OCI-LY1 (cell line): ENCODE results near the gene RTF2.

Source experiments
- H2AFZ ChIP-seq: fragments of 200-600 bp; sonication (generic), shearing (Covaris generic); 2 replicates; pipeline ENCODE4 v1.6.0; 2014; ENCODE audit warnings: antibody characterized with exemption, mild to moderate bottlenecking, low read length
- H3F3A ChIP-seq: fragments of 200-600 bp; sonication (generic), shearing (Covaris generic); 2 replicates; pipeline ENCODE4 v1.6.0; 2014; ENCODE audit warnings: mild to moderate bottlenecking, antibody characterized with exemption, low read length, moderate library complexity; ENCODE audit not compliant: insufficient read depth
- H3K27ac ChIP-seq: fragments of 200-600 bp; sonication (generic); 2 replicates; pipeline ENCODE4 v1.5.1; 2014; ENCODE audit warnings: low read length, mixed run types, mild to moderate bottlenecking, low read depth; ENCODE audit not compliant: poor library complexity, severe bottlenecking
- H3K27me3 ChIP-seq: fragments of 200-600 bp; sonication (generic); 2 replicates; pipeline ENCODE4 v1.6.0; 2014; ENCODE audit warnings: antibody characterized with exemption, mild to moderate bottlenecking, low read length, moderate library complexity; ENCODE audit not compliant: insufficient read depth
- H3K36me3 ChIP-seq: fragments of 200-600 bp; sonication (generic); 2 replicates; pipeline ENCODE4 v1.6.1; 2014; ENCODE audit warnings: mild to moderate bottlenecking, antibody characterized with exemption, low read length, moderate library complexity, mixed read lengths; ENCODE audit not compliant: insufficient read depth
- H3K4me1 ChIP-seq: fragments of 200-600 bp; sonication (generic); 2 replicates; pipeline ENCODE4 v1.5.1; 2014; ENCODE audit warnings: mild to moderate bottlenecking, low read length, moderate library complexity; ENCODE audit not compliant: insufficient read depth, severe bottlenecking
- H3K4me2 ChIP-seq: fragments of 200-600 bp; sonication (generic), shearing (Covaris generic); 2 replicates; pipeline ENCODE4 v1.6.1; 2014; ENCODE audit warnings: low read length
- H3K4me3 ChIP-seq: fragments of 200-600 bp; sonication (generic); 2 replicates; pipeline ENCODE4 v1.5.1; 2014; ENCODE audit warnings: low read length, low read depth, mild to moderate bottlenecking, mixed read lengths; ENCODE audit not compliant: poor library complexity, severe bottlenecking
- H3K79me2 ChIP-seq: fragments of 200-600 bp; shearing (Covaris generic); 2 replicates; pipeline ENCODE4 v1.6.1; 2016; ENCODE audit warnings: mixed run types, low read length, mixed read lengths; ENCODE audit not compliant: insufficient read depth
- H3K9ac ChIP-seq: fragments of 200-600 bp; sonication (generic), shearing (Covaris generic); 2 replicates; pipeline ENCODE4 v1.6.1; 2014; ENCODE audit warnings: mild to moderate bottlenecking, low read length, mixed read lengths
- H3K9me2 ChIP-seq: fragments of 200-600 bp; sonication (generic), shearing (Covaris generic); 2 replicates; pipeline ENCODE4 v1.6.1; 2014; ENCODE audit warnings: low read depth, mild to moderate bottlenecking, low read length, mixed read lengths
- H3K9me3 ChIP-seq: fragments of 200-600 bp; shearing (Covaris generic); 2 replicates; pipeline ENCODE4 v1.6.1; 2014; ENCODE audit warnings: low read length, mixed read lengths
- H4K20me1 ChIP-seq: fragments of 200-600 bp; sonication (generic), shearing (Covaris generic); 2 replicates; pipeline ENCODE4 v1.6.0; 2016; ENCODE audit warnings: mild to moderate bottlenecking, low read length; ENCODE audit not compliant: insufficient read depth
- EZH2 ChIP-seq: fragments of 200-600 bp; sonication (generic), shearing (Covaris generic); IDR thresholded peaks from 2 replicates; pipeline ENCODE4 v1.8.0; 2017; ENCODE audit warnings: borderline replicate concordance, mixed run types, mild to moderate bottlenecking, antibody characterized with exemption, low read length, moderate library complexity, mixed read lengths
- TF ChIP-seq, protein P1 (sequence below): fragments of 200-600 bp; sonication (generic), shearing (Covaris generic); IDR thresholded peaks from 2 replicates; pipeline ENCODE4 v1.5.1; 2017; ENCODE audit warnings: mild to moderate bottlenecking, antibody characterized with exemption, low read length, moderate library complexity, mixed read lengths

RTF2 gene

DNA sequence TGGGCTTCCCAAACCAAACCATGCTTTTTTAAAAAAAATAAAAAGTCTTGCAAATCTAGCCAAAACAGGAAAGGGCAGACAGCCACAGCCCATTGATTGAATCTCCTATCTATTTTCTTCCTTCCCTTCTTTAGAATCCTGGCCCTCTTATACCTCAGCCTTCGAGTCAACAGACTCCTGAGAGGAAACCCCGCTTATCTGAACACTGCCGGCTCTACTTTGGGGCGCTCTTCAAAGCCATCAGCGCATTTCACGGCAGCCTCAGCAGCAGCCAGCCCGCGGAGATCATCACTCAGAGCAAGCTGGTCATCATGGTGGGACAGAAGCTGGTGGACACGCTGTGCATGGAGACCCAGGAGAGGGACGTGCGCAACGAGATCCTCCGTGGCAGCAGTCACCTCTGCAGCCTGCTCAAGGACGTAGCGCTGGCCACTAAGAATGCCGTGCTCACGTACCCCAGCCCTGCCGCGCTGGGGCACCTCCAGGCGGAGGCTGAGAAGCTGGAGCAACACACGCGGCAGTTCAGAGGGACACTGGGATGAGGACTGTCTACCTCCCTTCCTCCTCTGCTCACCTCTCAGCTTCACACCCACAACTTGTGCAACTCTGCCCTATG lies 10.1 kb upstream of the RTF2 start:
- H3K27ac ChIP-seq: no peak overlapping the region
- TF ChIP-seq, protein P1, sequence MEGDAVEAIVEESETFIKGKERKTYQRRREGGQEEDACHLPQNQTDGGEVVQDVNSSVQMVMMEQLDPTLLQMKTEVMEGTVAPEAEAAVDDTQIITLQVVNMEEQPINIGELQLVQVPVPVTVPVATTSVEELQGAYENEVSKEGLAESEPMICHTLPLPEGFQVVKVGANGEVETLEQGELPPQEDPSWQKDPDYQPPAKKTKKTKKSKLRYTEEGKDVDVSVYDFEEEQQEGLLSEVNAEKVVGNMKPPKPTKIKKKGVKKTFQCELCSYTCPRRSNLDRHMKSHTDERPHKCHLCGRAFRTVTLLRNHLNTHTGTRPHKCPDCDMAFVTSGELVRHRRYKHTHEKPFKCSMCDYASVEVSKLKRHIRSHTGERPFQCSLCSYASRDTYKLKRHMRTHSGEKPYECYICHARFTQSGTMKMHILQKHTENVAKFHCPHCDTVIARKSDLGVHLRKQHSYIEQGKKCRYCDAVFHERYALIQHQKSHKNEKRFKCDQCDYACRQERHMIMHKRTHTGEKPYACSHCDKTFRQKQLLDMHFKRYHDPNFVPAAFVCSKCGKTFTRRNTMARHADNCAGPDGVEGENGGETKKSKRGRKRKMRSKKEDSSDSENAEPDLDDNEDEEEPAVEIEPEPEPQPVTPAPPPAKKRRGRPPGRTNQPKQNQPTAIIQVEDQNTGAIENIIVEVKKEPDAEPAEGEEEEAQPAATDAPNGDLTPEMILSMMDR: no peak
- H3K36me3 ChIP-seq: no peaks in the 10 kb centered on the region
- no peak overlapping the region for H3K9ac ChIP-seq
- no peaks in the 10 kb centered on the region for H3K9me3 ChIP-seq
- H3K27me3 ChIP-seq: 0 out of 2 replicates have a peak, but pooled peaks cover 4% of the 10 kb centered on the region
- H4K20me1 ChIP-seq: no peaks in the 10 kb centered on the region
- no peaks in the 10 kb centered on the region for H3K9me2 ChIP-seq
- H2AFZ ChIP-seq: no peak overlapping the region
- H3K79me2 ChIP-seq: no peaks in the 10 kb centered on the region
- no peak overlapping the region for H3K4me2 ChIP-seq
- H3K4me3 ChIP-seq: no peak overlapping the region
- no peaks in the 10 kb centered on the region for H3F3A ChIP-seq
- no peaks in the 10 kb centered on the region for H3K4me1 ChIP-seq

DNA sequence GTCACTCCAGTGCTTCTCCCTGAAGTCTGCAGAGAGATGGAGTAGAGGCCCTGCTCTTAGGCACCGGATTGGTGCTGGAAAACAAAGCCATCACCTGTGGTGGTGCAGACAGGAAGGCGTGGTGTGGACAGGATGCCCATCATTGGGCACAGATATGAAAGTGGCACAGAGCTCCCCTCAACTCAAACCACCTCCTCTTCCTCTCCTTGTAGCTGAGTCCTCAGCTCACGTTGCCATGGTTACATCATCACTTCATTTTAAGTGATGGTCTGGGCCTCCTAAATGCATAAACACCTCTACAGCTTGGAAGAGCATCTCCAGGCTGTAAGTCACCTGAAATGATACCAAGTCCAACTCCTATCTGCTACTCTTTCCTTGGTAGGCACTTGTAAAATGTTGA lies 8.0 kb upstream of the RTF2 start:
- no peaks in the 10 kb centered on the region for H3K79me2 ChIP-seq
- H2AFZ ChIP-seq: no peak overlapping the region
- H3K4me1 ChIP-seq: no peaks in the 10 kb centered on the region
- H3K9ac ChIP-seq: no peak overlapping the region
- no peaks in the 10 kb centered on the region for H3F3A ChIP-seq
- no peak overlapping the region for H3K27ac ChIP-seq
- H3K4me2 ChIP-seq: no peak overlapping the region
- no peak overlapping the region for H3K4me3 ChIP-seq
- H3K9me2 ChIP-seq: no peaks in the 10 kb centered on the region
- H3K9me3 ChIP-seq: no peaks in the 10 kb centered on the region
- H3K36me3 ChIP-seq: no peaks in the 10 kb centered on the region
- 0 out of 2 replicates have a peak, but pooled peaks cover 4% of the 10 kb centered on the region for H3K27me3 ChIP-seq
- TF ChIP-seq, protein P1: no peak
- no peak for TF ChIP-seq EZH2
- H4K20me1 ChIP-seq: no peaks in the 10 kb centered on the region

DNA sequence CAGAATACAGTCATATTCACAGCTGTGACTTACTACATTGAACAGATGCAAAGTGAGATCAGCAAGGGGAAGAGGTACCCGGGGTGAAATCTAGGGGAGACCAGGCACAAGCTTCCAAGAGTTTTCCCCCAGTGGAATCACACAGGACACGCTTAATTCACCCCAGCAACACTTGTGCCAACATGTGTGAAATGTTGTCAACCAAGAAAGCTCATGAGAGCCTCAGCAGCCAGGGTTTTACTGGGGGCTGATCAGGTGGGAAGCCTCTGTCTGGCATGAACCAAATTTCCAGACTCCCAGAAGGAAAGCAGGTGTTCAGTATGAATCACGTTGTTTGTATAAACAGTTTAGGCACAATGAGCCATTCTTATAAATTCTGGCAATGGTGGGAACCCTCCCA lies 6.9 kb upstream of the RTF2 start:
- no peaks in the 10 kb centered on the region for H4K20me1 ChIP-seq
- TF ChIP-seq, protein P1: no peak
- no peak for TF ChIP-seq EZH2
- H3K4me2 ChIP-seq: no peak overlapping the region
- H3K27me3 ChIP-seq: 0 out of 2 replicates have a peak, but pooled peaks cover 4% of the 10 kb centered on the region
- H3K4me1 ChIP-seq: no peaks in the 10 kb centered on the region
- no peak overlapping the region for H2AFZ ChIP-seq
- H3K27ac ChIP-seq: no peak overlapping the region
- H3K9ac ChIP-seq: no peak overlapping the region
- no peaks in the 10 kb centered on the region for H3K9me2 ChIP-seq
- H3K9me3 ChIP-seq: no peaks in the 10 kb centered on the region
- H3K36me3 ChIP-seq: no peaks in the 10 kb centered on the region
- H3F3A ChIP-seq: no peaks in the 10 kb centered on the region
- no peak overlapping the region for H3K4me3 ChIP-seq
- H3K79me2 ChIP-seq: no peaks in the 10 kb centered on the region
